NOMO-1 treated with dmso at 0.1 percent for 144 hours (cell line): ENCODE measurements around the gene DAP.

ENCODE experiments used
- DNase-seq: peaks from one replicate; lab custom pipeline; 2025; ENCODE audit not compliant: unreplicated experiment; lab: John Stamatoyannopoulos, UW

DAP gene

GRCh38 chr5:10712574-10713366, 48.3 kb downstream of the DAP start:
- DNase-seq: no peak

- no peak for DNase-seq
Measured at GRCh38 chr5:10711562-10711961, 49.5 kb downstream of the DAP start.

GRCh38 chr5:10710513-10711128, 50.4 kb downstream of the DAP start:
- DNase-seq: no peak

- no peak for DNase-seq
Measured at GRCh38 chr5:10709933-10710332, 51.1 kb downstream of the DAP start.

- DNase-seq: no peak
Measured at GRCh38 chr5:10709409-10709808, 51.6 kb downstream of the DAP start.

- DNase-seq: no peak
Measured at GRCh38 chr5:10708189-10708944, 52.7 kb downstream of the DAP start.

- DNase-seq: no peak
Measured at GRCh38 chr5:10707198-10708142, 53.6 kb downstream of the DAP start.

- no peak for DNase-seq
Measured at GRCh38 chr5:10706326-10706725, 54.7 kb downstream of the DAP start.

GRCh38 chr5:10705747-10706146, 55.3 kb downstream of the DAP start:
- DNase-seq: no peak

GRCh38 chr5:10704949-10705621, 55.9 kb downstream of the DAP start:
- DNase-seq: peak; percentile 62

- DNase-seq: no peak
Measured at GRCh38 chr5:10703676-10704075, 57.4 kb downstream of the DAP start.

- DNase-seq: no peak
Measured at GRCh38 chr5:10702911-10703491, 58.0 kb downstream of the DAP start.

- no peak for DNase-seq
Measured at GRCh38 chr5:10702040-10702629, 58.9 kb downstream of the DAP start.

GRCh38 chr5:10701567-10702039, 59.4 kb downstream of the DAP start:
- no peak for DNase-seq

GRCh38 chr5:10700516-10700915, 60.5 kb downstream of the DAP start:
- no peak for DNase-seq

GRCh38 chr5:10699987-10700386, 61.0 kb downstream of the DAP start:
- no peak for DNase-seq

GRCh38 chr5:10699281-10699874, 61.7 kb downstream of the DAP start:
- DNase-seq: no peak

GRCh38 chr5:10695759-10696543, 65.1 kb downstream of the DAP start:
- no peak for DNase-seq
